IPS-NIHi7 (cell line): ENCODE data around the gene OGFOD3.

Experiments used
- DNase-seq: peaks from one replicate; pipeline ENCODE4 v3.0.0; 2012; ENCODE audit warnings: mixed read lengths; ENCODE audit errors: extremely low spot score

The OGFOD3 gene

GRCh38 chr17:82446649-82447048, 28.3 kb upstream of the OGFOD3 start:
- no peak for DNase-seq

GRCh38 chr17:82446124-82446523, 27.7 kb upstream of the OGFOD3 start:
- DNase-seq, result no peak

- DNase-seq, result no peak
These were observed 27.2 kb upstream of the OGFOD3 start for GRCh38 chr17:82445542-82445941.

- DNase-seq, result no peak
These were observed 26.6 kb upstream of the OGFOD3 start for GRCh38 chr17:82444941-82445521.

- no peak for DNase-seq
These were observed 26.0 kb upstream of the OGFOD3 start for GRCh38 chr17:82444284-82444893.

- DNase-seq, result no peak
These were observed 25.3 kb upstream of the OGFOD3 start for GRCh38 chr17:82443465-82444283.

GRCh38 chr17:82442643-82443464, 24.5 kb upstream of the OGFOD3 start:
- no peak for DNase-seq

- DNase-seq, result no peak
These were observed 23.5 kb upstream of the OGFOD3 start for GRCh38 chr17:82441691-82442487.

GRCh38 chr17:82440991-82441627, 22.7 kb upstream of the OGFOD3 start:
- no peak for DNase-seq

- no peak for DNase-seq
These were observed 22.1 kb upstream of the OGFOD3 start for GRCh38 chr17:82440469-82440981.

- DNase-seq, result no peak
These were observed 21.5 kb upstream of the OGFOD3 start for GRCh38 chr17:82439829-82440365.

- no peak for DNase-seq
These were observed 20.9 kb upstream of the OGFOD3 start for GRCh38 chr17:82439194-82439828.

- DNase-seq, result no peak
These were observed 20.2 kb upstream of the OGFOD3 start for GRCh38 chr17:82438401-82439193.

- DNase-seq, result no peak
These were observed 18.9 kb upstream of the OGFOD3 start for GRCh38 chr17:82437325-82437668.

GRCh38 chr17:82436601-82437324, 18.4 kb upstream of the OGFOD3 start:
- no peak for DNase-seq

GRCh38 chr17:82435601-82436583, 17.5 kb upstream of the OGFOD3 start:
- DNase-seq, result no peak

- no peak for DNase-seq
These were observed 16.7 kb upstream of the OGFOD3 start for GRCh38 chr17:82435103-82435502.
